Activated T-cell treated with anti-CD3 and anti-CD28 coated beads, Interleukin-2, amount 50 U/mL, for 4 hours (primary cell): ENCODE measurements around the gene CTNNBIP1. TPM values are rescaled to one million over a fixed set of nuclear protein-coding genes. Genes with fewer than 3 reads are reported as not detected.

Experiments used
- ATAC-seq, 2 donors: fragments of 200-7000 bp; cut with Tn5 transposase; one replicate each; pipeline ENCODE4 v1.10.0; 2021
- DNase-seq: peaks from one replicate; pipeline ENCODE4 v3.0.0-alpha.2; 2020
- H3K27me3 Mint-ChIP-seq: one replicate; pipeline ENCODE4 v1.8.0; 2021; ENCODE audit warnings: low read depth, mixed read lengths
- H3K36me3 Mint-ChIP-seq: one replicate; pipeline ENCODE4 v1.8.0; 2022; ENCODE audit warnings: mixed read lengths; ENCODE audit not compliant: insufficient read depth
- H3K4me1 Mint-ChIP-seq: one replicate; pipeline ENCODE4 v1.8.0; 2021; ENCODE audit warnings: low read depth, mixed read lengths
- H3K4me3 Mint-ChIP-seq: one replicate; pipeline ENCODE4 v1.8.0; 2021; ENCODE audit warnings: mild to moderate bottlenecking, moderate library complexity, mixed read lengths
- H3K9me3 Mint-ChIP-seq: one replicate; pipeline ENCODE4 v1.8.0; 2021; ENCODE audit warnings: mixed read lengths
- total RNA-seq, 3 donors: library from RNA; stranded (reverse); gene quantifications; one replicate each; pipeline ENCODE4 v1.2.1, GENCODE V29; 2021

Gene CTNNBIP1
- total RNA-seq, 3 donors from 2014 or later: 4.2 to 5.2 (median 4.7) TPM

- Mint-ChIP-seq H3K36me3 (no peaks in the 10 kb centered on the region), H3K4me3 (no peak overlapping the region), H3K27me3 (no peaks in the 10 kb centered on the region), H3K4me1 (peaks cover 4% of the 10 kb centered on the region), H3K9me3 (no peaks in the 10 kb centered on the region)
- ATAC-seq: no peak
- no peak for DNase-seq
Observed at GRCh38 chr1:9833632-9834031, 76.4 kb downstream of the CTNNBIP1 start.

- H3K27me3 Mint-ChIP-seq: no peaks in the 10 kb centered on the region
- no peak for ATAC-seq
- H3K9me3 Mint-ChIP-seq: no peaks in the 10 kb centered on the region
- DNase-seq: no peak
- H3K36me3 Mint-ChIP-seq: no peaks in the 10 kb centered on the region
- no peak overlapping the region for H3K4me3 Mint-ChIP-seq
- H3K4me1 Mint-ChIP-seq: peaks cover 22% of the 10 kb centered on the region
Observed at GRCh38 chr1:9827558-9828185, 82.4 kb downstream of the CTNNBIP1 start.

GRCh38 chr1:9826616-9827015 lies 83.5 kb downstream of the CTNNBIP1 start:
- H3K4me3 Mint-ChIP-seq: no peak overlapping the region
- H3K27me3 Mint-ChIP-seq: no peaks in the 10 kb centered on the region
- no peak for ATAC-seq
- no peaks in the 10 kb centered on the region for H3K9me3 Mint-ChIP-seq
- H3K4me1 Mint-ChIP-seq: peaks cover 33% of the 10 kb centered on the region
- no peak for DNase-seq
- no peaks in the 10 kb centered on the region for H3K36me3 Mint-ChIP-seq

- Mint-ChIP-seq H3K27me3 (no peaks in the 10 kb centered on the region), H3K4me1 (peaks cover 36% of the 10 kb centered on the region), H3K36me3 (no peaks in the 10 kb centered on the region), H3K9me3 (no peaks in the 10 kb centered on the region), H3K4me3 (peak overlapping the region; percentile 73)
- DNase-seq (no peak), ATAC-seq (no peak)
Observed at GRCh38 chr1:9826087-9826486, 84.0 kb downstream of the CTNNBIP1 start.

- no peaks in the 10 kb centered on the region for H3K9me3 Mint-ChIP-seq
- peaks cover 1% of the 10 kb centered on the region for H3K36me3 Mint-ChIP-seq
- DNase-seq: peak; percentile 33
- no peaks in the 10 kb centered on the region for H3K27me3 Mint-ChIP-seq
- peak overlapping the region; percentile 73 for H3K4me3 Mint-ChIP-seq
- ATAC-seq: peak; percentile 16 to 24
- H3K4me1 Mint-ChIP-seq: peaks cover 40% of the 10 kb centered on the region
Observed at GRCh38 chr1:9825093-9826074, 84.7 kb downstream of the CTNNBIP1 start.

- Mint-ChIP-seq H3K9me3 (no peaks in the 10 kb centered on the region), H3K4me1 (peaks cover 42% of the 10 kb centered on the region), H3K4me3 (peak overlapping the region; percentile 73), H3K27me3 (no peaks in the 10 kb centered on the region), H3K36me3 (peaks cover 1% of the 10 kb centered on the region)
- no peak for DNase-seq
- ATAC-seq: no peak
Observed at GRCh38 chr1:9824702-9825089, 85.4 kb downstream of the CTNNBIP1 start.

GRCh38 chr1:9823943-9824701 lies 85.9 kb downstream of the CTNNBIP1 start, which contains the start of gene CLSTN1:
Gene CLSTN1, minus strand, starts transcription at chr1:9823965. Its CDS starts 232 bp downstream, at chr1:9823733.
- H3K4me3 Mint-ChIP-seq: peak within 1 kb of the TSS; percentile 91
- peaks cover 1% of the 10 kb centered on the region for H3K36me3 Mint-ChIP-seq
- peaks cover 42% of the 10 kb centered on the region for H3K4me1 Mint-ChIP-seq
- DNase-seq (peak; percentile 89), ATAC-seq (peak; percentile 84 to 85)
- H3K9me3 Mint-ChIP-seq: no peaks in the 10 kb centered on the region
- no peaks in the 10 kb centered on the region for H3K27me3 Mint-ChIP-seq

- Mint-ChIP-seq H3K9me3 (no peaks in the 10 kb centered on the region), H3K27me3 (no peaks in the 10 kb centered on the region), H3K4me3 (peak overlapping the region; percentile 63), H3K36me3 (peaks cover 1% of the 10 kb centered on the region), H3K4me1 (peaks cover 42% of the 10 kb centered on the region)
- DNase-seq: no peak
- ATAC-seq: peak; percentile 41
Observed at GRCh38 chr1:9823693-9823942, 86.5 kb downstream of the CTNNBIP1 start.

- no peaks in the 10 kb centered on the region for H3K9me3 Mint-ChIP-seq
- peaks cover 42% of the 10 kb centered on the region for H3K4me1 Mint-ChIP-seq
- H3K36me3 Mint-ChIP-seq: peaks cover 1% of the 10 kb centered on the region
- ATAC-seq (peak; percentile 23 to 26), DNase-seq (peak; percentile 16)
- peak overlapping the region; percentile 91 for H3K4me3 Mint-ChIP-seq
- no peaks in the 10 kb centered on the region for H3K27me3 Mint-ChIP-seq
Observed at GRCh38 chr1:9822897-9823692, 87.0 kb downstream of the CTNNBIP1 start.

- ATAC-seq: no peak
- Mint-ChIP-seq H3K27me3 (no peaks in the 10 kb centered on the region), H3K36me3 (peaks cover 1% of the 10 kb centered on the region), H3K4me1 (peaks cover 39% of the 10 kb centered on the region), H3K9me3 (no peaks in the 10 kb centered on the region), H3K4me3 (peak overlapping the region; percentile 91)
- no peak for DNase-seq
Observed at GRCh38 chr1:9822490-9822889, 87.6 kb downstream of the CTNNBIP1 start.

GRCh38 chr1:9821710-9822109 lies 88.4 kb downstream of the CTNNBIP1 start:
- DNase-seq (no peak), ATAC-seq (no peak)
- Mint-ChIP-seq H3K9me3 (no peaks in the 10 kb centered on the region), H3K27me3 (no peaks in the 10 kb centered on the region), H3K4me1 (peaks cover 43% of the 10 kb centered on the region), H3K36me3 (peaks cover 1% of the 10 kb centered on the region), H3K4me3 (peak overlapping the region; percentile 91)

GRCh38 chr1:9820521-9820920 lies 89.5 kb downstream of the CTNNBIP1 start:
- H3K4me3 Mint-ChIP-seq: no peak overlapping the region
- H3K4me1 Mint-ChIP-seq: peaks cover 39% of the 10 kb centered on the region
- ATAC-seq (no peak), DNase-seq (no peak)
- no peaks in the 10 kb centered on the region for H3K9me3 Mint-ChIP-seq
- H3K27me3 Mint-ChIP-seq: no peaks in the 10 kb centered on the region
- H3K36me3 Mint-ChIP-seq: peaks cover 5% of the 10 kb centered on the region

- Mint-ChIP-seq H3K4me3 (no peak overlapping the region), H3K4me1 (peaks cover 35% of the 10 kb centered on the region), H3K36me3 (peaks cover 5% of the 10 kb centered on the region), H3K27me3 (no peaks in the 10 kb centered on the region), H3K9me3 (no peaks in the 10 kb centered on the region)
- ATAC-seq (no peak), DNase-seq (no peak)
Observed at GRCh38 chr1:9817734-9818133, 92.3 kb downstream of the CTNNBIP1 start.

- Mint-ChIP-seq H3K36me3 (peaks cover 5% of the 10 kb centered on the region), H3K9me3 (no peaks in the 10 kb centered on the region), H3K4me3 (no peak overlapping the region), H3K4me1 (peaks cover 28% of the 10 kb centered on the region), H3K27me3 (no peaks in the 10 kb centered on the region)
- DNase-seq (no peak), ATAC-seq (no peak)
Observed at GRCh38 chr1:9816199-9816598, 93.9 kb downstream of the CTNNBIP1 start.
